Prostate gland (tissue), 2 donors: Measurements from ENCODE around the gene POLD2.

Experiments
- CTCF ChIP-seq, 4 experiments: fragments of 200-600 bp in 2 of 4; fragments of 450-650 bp in 2 of 4; sonication (generic) in 2 of 4; IDR thresholded peaks; 1 replicate in 3 of 4; 2 replicates in 1 of 4; pipeline ENCODE4 v1.5.1; 2016 to 2019; ENCODE audit warnings: antibody characterized with exemption in 4 of 4, mild to moderate bottlenecking in 2 of 4, moderate library complexity in 2 of 4
- POLR2A ChIP-seq: fragments of 450-650 bp; IDR thresholded peaks from one replicate; pipeline ENCODE4 v1.6.1; 2016; ENCODE audit warnings: antibody characterized with exemption, mild to moderate bottlenecking

- TF ChIP-seq POLR2A (no peak), CTCF (IDR thresholded peaks at IDR 0.05) (no peak)
Measured at GRCh38 chr7:44163591-44163990, 40.2 kb upstream of the POLD2 start.
